HUDEP-2 (cell line): ENCODE measurements around the gene MACROH2A1.

Source experiments
- DNase-seq, 76 experiments: peaks; one replicate each; lab custom pipeline; 2025; ENCODE audit not compliant: unreplicated experiment in 76 of 76; lab: John Stamatoyannopoulos, UW

Gene MACROH2A1

DNA sequence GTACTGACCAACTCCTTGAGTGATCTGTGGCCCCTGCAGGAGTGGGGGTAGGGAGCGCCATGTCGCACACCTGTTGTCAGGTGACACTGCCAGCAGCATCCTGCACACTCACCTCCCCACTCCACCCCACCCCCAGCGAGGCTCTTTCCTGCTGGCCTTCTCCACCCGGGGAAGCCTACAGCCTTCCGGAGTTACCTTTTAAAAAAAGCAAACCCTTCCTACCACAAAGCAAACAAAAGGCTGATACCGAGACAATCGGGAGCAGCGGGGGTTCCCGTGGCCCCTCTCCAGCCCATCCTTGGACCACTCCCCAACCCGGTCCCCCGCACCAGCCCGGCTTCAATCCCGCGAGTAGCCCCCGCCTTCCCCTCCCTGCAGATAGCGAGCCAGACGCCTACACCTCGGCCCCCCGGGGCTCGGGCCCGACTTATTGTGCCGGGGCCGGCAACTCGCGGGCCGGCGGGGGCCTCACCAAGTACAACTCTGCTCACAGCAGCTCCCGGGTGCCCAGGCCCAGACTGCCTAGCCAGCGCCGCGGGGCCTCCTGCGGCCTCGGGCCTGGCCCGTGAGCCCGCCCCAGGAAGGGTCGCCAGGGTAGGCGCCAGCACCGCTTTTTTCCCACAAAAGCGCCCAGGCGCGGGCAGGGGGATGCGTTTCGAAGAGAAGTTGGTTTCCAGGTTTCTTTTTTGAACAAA, 724 bp downstream of the MACROH2A1 start:
- DNase-seq, result peak in 3 of 76 experiments; percentile 13 to 22 (median 21)

GRCh38 chr5:135397084-135397483, 1.9 kb downstream of the MACROH2A1 start:
- no peak for DNase-seq

GRCh38 chr5:135396459-135397055, 2.5 kb downstream of the MACROH2A1 start:
- DNase-seq, result no peak

GRCh38 chr5:135395866-135396265, 3.2 kb downstream of the MACROH2A1 start:
- no peak for DNase-seq

DNA sequence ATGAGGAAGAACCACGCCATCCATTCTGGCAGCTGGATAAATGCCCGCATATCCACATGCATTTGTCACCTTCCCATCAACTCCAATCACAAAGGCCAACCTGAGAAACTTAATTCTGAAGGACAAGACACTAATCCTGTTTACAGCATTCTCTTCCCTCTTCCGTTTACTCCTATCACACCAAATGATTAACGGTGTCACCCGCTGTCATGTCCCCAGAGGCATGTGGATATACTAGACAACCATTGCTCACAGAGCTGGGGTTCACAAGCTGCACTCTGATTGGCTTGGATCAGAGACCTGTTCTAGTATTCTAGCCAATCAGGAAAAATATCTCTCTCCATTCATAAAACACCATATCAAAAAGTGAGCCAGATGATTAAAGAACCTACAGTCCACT, 3.6 kb downstream of the MACROH2A1 start:
- DNase-seq, result no peak

- no peak for DNase-seq
Observed at GRCh38 chr5:135394095-135394494, 4.9 kb downstream of the MACROH2A1 start.

- DNase-seq, result no peak
Observed at GRCh38 chr5:135393691-135394090, 5.3 kb downstream of the MACROH2A1 start.

- DNase-seq, result no peak
Observed at GRCh38 chr5:135393229-135393628, 5.8 kb downstream of the MACROH2A1 start.

DNA sequence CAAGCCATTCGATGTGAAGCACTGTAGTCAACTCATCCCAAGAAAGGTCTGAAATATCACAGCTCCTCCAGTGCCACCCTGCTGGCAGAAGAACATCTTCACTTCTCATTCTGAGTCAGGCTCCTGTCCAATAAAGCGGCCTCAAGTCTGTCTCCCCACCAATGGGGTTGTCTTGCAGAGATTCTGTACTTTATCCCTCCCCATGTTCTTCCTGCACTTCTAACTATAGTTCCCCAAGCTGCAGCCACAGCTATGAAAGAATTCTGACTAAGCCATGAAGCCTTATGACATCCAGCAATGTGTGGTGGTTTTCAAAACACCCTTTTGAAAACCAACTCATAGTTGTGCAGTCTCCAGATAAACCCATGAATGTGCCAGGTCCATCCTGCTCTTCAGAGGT, 6.8 kb downstream of the MACROH2A1 start:
- no peak for DNase-seq

GRCh38 chr5:135391869-135392255, 7.2 kb downstream of the MACROH2A1 start:
- DNase-seq, result no peak

DNA sequence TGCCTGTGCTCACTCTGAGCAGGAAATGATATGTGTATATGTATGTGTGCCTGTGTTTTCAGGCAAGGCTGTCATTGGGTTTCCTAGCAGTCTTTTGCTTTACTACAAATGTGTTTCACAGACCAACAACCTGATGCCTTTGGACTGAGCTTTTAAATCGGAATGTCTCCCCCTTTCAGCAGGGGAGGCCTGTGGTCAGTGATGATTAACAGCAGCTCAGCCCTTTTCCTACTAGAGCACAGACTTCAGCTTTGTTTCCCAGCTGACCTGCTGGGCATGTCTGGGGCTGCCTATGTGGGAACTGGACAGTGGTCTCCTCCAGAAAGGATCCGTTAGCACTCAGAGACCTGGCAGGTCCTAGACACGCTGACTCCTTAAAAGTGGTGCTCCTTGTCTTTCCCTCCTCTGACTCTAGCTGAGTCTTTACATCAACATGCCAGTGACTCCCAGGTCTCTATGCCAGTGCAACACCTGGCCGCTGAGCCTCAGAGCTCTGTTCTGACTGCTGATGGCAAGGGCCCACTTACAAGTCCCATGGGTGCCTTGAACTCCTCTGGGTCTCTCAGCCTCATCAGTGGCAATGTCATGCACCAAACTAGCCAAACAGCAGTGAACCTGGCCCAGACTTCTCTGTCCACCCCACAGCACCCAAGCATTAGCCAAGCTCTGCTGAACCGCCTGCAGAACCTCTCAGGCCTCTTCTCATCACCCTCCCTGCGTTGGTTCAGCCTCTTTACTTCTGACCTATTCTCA, 7.7 kb downstream of the MACROH2A1 start:
- no peak for DNase-seq

GRCh38 chr5:135388860-135389435, 10.1 kb downstream of the MACROH2A1 start:
- no peak for DNase-seq

GRCh38 chr5:135387629-135387960, 11.4 kb downstream of the MACROH2A1 start:
- no peak for DNase-seq

GRCh38 chr5:135386886-135387628, 12.0 kb downstream of the MACROH2A1 start:
- peak in 70 of 76 experiments; percentile 14 to 91 (median 68) for DNase-seq

GRCh38 chr5:135386096-135386495, 12.9 kb downstream of the MACROH2A1 start:
- peak in 1 of 76 experiments; percentile 11 for DNase-seq

DNA sequence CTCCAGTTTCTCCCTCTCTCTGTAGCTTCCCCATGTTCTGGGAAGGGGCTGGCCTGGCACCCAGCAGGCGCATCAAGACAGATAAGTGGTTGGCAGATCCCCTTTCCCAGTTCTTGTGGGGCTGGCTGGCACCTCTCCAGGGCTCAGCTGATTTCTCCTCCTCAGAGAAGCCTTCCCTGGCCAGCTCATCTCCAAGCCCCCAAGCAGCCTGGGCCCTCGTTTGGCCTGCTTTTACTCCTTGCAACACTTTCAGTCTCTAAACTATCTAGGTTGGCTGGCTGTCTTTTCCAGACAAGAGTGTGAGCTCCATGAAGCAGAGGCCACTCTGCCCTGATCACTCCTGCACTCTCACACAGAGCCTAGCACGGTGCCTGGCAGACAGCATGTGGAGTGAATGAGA, 13.5 kb downstream of the MACROH2A1 start:
- DNase-seq, result peak in 1 of 76 experiments; percentile 9

DNA sequence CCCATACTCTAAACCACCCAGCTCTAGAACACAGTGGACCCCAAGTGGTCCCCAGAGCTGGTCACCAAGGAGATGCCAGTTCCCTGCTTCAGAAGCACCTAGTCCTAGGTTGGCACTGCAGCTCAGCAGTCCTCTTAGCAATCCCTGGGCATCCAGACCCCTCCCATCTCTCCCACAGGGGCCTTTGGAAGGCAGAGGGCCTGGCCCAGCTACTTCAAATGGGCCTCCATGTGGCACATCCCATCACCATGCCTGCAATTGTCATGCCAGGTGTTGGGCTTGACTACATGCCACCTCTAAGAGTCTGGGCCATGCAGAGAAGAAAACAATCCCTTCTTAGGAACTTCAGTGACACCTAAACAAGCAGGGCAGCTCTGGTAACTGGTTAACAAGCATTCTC, 14.1 kb downstream of the MACROH2A1 start:
- no peak for DNase-seq

DNA sequence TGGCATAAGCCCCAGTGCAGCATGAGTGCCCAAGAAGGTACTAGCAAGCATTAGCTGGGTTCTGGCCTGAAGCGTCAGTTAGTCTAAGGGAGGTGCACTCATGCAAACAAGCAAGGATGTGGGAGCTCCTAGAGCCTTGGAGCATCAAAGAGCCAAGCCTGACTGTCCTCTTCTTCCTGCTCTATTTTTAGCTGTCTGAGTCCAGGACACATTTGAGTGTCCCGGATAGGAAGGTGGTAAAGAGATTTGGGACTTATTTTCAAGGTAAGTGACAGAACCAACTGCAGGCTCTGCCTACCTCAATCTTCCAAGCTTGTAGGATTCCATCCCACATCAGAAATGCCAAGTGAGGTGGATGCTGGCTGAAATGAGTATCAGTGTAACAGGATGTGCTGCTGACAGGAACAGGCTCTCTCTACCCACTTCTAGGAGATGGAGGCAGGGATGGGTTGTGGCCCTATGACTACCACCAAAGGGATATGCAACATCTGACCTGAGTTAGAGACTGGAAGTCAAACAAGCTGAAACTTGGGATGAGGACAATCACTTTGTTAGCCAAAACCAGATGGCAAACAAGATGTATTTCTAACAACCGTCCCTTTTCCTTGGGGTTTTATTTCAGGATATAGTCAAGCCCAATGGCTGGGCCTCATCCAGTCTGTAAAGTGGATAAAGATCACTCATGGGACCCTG, 15.1 kb downstream of the MACROH2A1 start:
- DNase-seq, result no peak

DNA sequence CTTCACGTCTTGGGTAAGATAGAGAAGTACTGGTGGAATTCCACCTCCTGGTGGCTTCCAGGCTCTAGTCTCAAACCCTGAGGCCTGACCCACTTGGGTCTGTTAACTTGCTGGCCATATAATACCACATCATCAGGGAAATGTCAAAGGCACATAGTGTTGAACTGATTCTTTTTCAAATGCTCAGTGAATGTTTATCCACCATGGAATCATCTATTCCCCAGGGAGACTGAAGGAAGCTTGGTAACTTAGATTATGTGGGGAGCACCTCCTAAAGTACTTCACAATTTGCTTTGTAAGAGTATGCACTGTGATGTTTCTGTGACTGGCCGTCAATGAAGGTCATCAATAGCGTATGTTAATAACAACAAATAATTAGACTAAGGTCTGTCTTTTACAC, 16.1 kb downstream of the MACROH2A1 start:
- peak in 1 of 76 experiments; percentile 17 for DNase-seq

- DNase-seq, result peak in 49 of 76 experiments; percentile 11 to 77 (median 37)
Observed at GRCh38 chr5:135382106-135382790, 16.8 kb downstream of the MACROH2A1 start.
